ENCODE measurements around the gene SLC39A8.

DNA sequence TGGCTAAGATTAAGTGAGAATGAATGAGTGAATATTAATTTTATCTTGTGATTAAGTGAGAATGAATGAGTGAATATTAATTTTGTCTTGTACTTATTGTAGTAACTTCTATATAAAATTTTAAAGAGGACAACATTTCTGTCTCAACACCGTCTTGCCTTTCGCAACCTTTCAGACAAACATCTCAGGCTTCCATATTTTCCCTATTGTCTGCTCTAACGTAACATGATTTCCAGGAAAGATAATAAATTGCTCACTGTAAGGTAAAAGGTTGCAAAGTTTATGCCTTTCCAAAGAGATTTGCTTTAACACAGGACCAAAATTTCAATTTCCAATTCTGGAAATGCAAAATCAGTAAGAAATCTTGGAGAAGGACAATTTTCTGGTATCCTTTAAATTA, 41.7 kb upstream of the SLC39A8 start:
- TF ChIP-seq, protein P1, sequence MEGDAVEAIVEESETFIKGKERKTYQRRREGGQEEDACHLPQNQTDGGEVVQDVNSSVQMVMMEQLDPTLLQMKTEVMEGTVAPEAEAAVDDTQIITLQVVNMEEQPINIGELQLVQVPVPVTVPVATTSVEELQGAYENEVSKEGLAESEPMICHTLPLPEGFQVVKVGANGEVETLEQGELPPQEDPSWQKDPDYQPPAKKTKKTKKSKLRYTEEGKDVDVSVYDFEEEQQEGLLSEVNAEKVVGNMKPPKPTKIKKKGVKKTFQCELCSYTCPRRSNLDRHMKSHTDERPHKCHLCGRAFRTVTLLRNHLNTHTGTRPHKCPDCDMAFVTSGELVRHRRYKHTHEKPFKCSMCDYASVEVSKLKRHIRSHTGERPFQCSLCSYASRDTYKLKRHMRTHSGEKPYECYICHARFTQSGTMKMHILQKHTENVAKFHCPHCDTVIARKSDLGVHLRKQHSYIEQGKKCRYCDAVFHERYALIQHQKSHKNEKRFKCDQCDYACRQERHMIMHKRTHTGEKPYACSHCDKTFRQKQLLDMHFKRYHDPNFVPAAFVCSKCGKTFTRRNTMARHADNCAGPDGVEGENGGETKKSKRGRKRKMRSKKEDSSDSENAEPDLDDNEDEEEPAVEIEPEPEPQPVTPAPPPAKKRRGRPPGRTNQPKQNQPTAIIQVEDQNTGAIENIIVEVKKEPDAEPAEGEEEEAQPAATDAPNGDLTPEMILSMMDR (IDR thresholded peaks at IDR 0.05), result no peak
- no peak for TF ChIP-seq POLR2A (IDR thresholded peaks at IDR 0.05)

Measured in adrenal gland (tissue), 5 donors.